Mammary epithelial cell (primary cell): ENCODE data around the gene SCCPDH.

ENCODE experiments used
- EZH2 ChIP-seq: IDR thresholded peaks from 2 replicates; pipeline ENCODE4 v1.6.1; 2012; ENCODE audit warnings: low read length, inconsistent platforms, borderline replicate concordance
- TF ChIP-seq, protein P1 (sequence below), 2 donors: IDR thresholded peaks in 1 of 2; conservative IDR thresholded peaks in 1 of 2; 2 replicates each; pipeline ENCODE4 v1.5.1; 2011 to 2012; ENCODE audit warnings: inconsistent platforms in 2 of 2, low read length in 2 of 2, mild to moderate bottlenecking in 2 of 2, control low read depth in 1 of 2, low read depth in 1 of 2; ENCODE audit not compliant: insufficient read depth in 1 of 2; ENCODE audit errors: extremely low read depth in 1 of 2

DNA sequence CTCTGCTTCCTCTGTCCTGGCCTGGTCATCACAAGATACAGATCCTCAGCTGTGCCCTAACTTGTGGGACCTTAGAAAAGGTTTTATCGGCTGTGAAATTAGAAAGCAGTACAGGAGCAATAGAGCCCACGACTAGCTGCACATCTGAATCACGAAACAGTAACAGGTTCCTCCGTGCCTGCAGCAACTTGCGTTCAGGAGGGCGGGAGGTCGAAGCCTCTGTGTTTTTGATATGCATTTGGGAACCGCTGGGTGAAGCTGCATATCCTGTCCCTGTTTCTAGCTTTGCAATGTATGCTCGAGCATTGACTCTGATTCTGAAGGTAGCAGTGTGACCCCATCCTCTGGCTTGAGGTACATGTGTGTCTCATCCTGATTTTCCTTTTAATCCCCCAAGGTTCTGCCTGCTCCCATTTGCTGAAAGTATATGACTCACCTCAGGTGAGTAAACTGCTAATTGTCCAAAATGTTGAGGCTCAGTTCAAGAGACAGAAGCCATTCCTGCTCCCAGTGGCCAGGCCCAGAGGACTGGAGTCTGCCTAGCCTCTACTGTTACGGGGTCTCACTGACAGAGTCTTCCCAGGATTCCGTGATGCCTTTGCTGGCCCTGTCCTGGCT lies 44.3 kb downstream of the SCCPDH start:
- TF ChIP-seq, protein P1, sequence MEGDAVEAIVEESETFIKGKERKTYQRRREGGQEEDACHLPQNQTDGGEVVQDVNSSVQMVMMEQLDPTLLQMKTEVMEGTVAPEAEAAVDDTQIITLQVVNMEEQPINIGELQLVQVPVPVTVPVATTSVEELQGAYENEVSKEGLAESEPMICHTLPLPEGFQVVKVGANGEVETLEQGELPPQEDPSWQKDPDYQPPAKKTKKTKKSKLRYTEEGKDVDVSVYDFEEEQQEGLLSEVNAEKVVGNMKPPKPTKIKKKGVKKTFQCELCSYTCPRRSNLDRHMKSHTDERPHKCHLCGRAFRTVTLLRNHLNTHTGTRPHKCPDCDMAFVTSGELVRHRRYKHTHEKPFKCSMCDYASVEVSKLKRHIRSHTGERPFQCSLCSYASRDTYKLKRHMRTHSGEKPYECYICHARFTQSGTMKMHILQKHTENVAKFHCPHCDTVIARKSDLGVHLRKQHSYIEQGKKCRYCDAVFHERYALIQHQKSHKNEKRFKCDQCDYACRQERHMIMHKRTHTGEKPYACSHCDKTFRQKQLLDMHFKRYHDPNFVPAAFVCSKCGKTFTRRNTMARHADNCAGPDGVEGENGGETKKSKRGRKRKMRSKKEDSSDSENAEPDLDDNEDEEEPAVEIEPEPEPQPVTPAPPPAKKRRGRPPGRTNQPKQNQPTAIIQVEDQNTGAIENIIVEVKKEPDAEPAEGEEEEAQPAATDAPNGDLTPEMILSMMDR (conservative IDR thresholded peaks at IDR 0.05 in 1 of 2, IDR thresholded peaks at IDR 0.05 in 1 of 2; ENCODE audit: extremely low read depth in 1 of 2, insufficient read depth in 1 of 2, low read depth in 1 of 2, low read length in 2 of 2) = no peak
- TF ChIP-seq EZH2 = no peak
